Measurements from ENCODE around the gene GPR157. TPM values are rescaled to one million over a fixed set of nuclear protein-coding genes. Genes with fewer than 3 reads are reported as not detected.
A peak's percentile ranks its signal among the peaks of the same experiment; 100 is the strongest.

GPR157 gene
- total RNA-seq, 1 donor from 2014 or later, result 1.6 TPM

DNA sequence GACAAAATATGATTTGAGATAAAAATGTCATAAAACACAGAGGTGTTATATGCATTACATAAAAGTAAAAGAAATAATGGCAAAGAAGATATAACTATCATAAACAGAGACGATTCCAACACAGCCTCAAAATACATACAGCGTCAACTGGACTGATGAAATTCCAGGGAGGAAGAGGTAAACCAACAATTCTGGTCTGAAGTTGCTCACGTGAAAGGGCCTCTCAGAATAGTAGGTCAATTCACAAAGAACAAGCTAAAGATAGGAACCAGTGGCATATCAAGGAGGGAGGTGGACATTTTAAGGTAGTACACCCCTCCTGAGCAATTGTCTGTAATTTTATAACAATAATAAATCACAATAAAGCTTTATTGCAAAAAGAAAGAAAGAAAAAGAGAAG is 78.1 kb downstream of the GPR157 start:
- no peak overlapping the region for H3K27ac Mint-ChIP-seq
- H3K27ac ChIP-seq, result no peak overlapping the region

More for the DNA sequence above, 78.1 kb downstream of the GPR157 start:
- H3F3A ChIP-seq (ENCODE audit: low read depth), result peaks cover 15% of the 10 kb centered on the region
- no peaks in the 10 kb centered on the region for H3K36me3 Mint-ChIP-seq
- H3K9ac ChIP-seq, result peak overlapping the region; percentile 13
- peak overlapping the region; percentile 22 for H3K4me2 ChIP-seq
- H3K9me3 ChIP-seq (ENCODE audit: low read depth), result no peaks in the 10 kb centered on the region
- no peak overlapping the region for H3K4me3 Mint-ChIP-seq
- peaks cover 9% of the 10 kb centered on the region for H3K4me1 ChIP-seq
- H2AFZ ChIP-seq (replicated peaks), result peak overlapping the region; percentile 50
- H3K27me3 ChIP-seq, result no peaks in the 10 kb centered on the region
- no peak for DNase-seq (ENCODE audit: low spot score)
- H3K27me3 Mint-ChIP-seq (ENCODE audit: insufficient read depth, low read depth), result peaks cover 6% of the 10 kb centered on the region
- H3K4me3 ChIP-seq, result no peak overlapping the region
- TF ChIP-seq EZH2 (IDR thresholded peaks at IDR 0.05), result no peak
- TF ChIP-seq, protein P1, sequence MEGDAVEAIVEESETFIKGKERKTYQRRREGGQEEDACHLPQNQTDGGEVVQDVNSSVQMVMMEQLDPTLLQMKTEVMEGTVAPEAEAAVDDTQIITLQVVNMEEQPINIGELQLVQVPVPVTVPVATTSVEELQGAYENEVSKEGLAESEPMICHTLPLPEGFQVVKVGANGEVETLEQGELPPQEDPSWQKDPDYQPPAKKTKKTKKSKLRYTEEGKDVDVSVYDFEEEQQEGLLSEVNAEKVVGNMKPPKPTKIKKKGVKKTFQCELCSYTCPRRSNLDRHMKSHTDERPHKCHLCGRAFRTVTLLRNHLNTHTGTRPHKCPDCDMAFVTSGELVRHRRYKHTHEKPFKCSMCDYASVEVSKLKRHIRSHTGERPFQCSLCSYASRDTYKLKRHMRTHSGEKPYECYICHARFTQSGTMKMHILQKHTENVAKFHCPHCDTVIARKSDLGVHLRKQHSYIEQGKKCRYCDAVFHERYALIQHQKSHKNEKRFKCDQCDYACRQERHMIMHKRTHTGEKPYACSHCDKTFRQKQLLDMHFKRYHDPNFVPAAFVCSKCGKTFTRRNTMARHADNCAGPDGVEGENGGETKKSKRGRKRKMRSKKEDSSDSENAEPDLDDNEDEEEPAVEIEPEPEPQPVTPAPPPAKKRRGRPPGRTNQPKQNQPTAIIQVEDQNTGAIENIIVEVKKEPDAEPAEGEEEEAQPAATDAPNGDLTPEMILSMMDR (IDR thresholded peaks at IDR 0.05), result no peak
- no peak for TF ChIP-seq EZH2phosphoT487 (IDR thresholded peaks at IDR 0.05)
- H3K4me1 Mint-ChIP-seq, result peaks cover 2% of the 10 kb centered on the region
- no peaks in the 10 kb centered on the region for H3K79me2 ChIP-seq (ENCODE audit: low read depth)
- no peaks in the 10 kb centered on the region for H3K9me3 Mint-ChIP-seq
- no peaks in the 10 kb centered on the region for H3K36me3 ChIP-seq
- no peaks in the 10 kb centered on the region for H4K20me1 ChIP-seq (ENCODE audit: low read depth)

MicroRNAs within 50 kb of the gene (microRNA counts, 767-probe panel; counts per million panel counts)
- 7,635 counts per million, percentile 93 among the panel's probes with 10 or more counts for microRNA hsa-miR-34a-5p

Small RNAs within 50 kb of the gene (small RNA-seq; reads per million reads assigned to genes)
- not detected for gene RF00424

Other genes with a start within 250 kb of the GPR157 start
- gene CA6, start 183.2 kb downstream of the GPR157 start, total RNA-seq (ENCODE audit: low replicate concordance), result not detected in 2 replicates
- gene SLC2A7, start 102.7 kb downstream of the GPR157 start, total RNA-seq (ENCODE audit: low replicate concordance), result not detected in 2 replicates
- gene SLC2A5, start 59.5 kb downstream of the GPR157 start, total RNA-seq (ENCODE audit: low replicate concordance), result not detected in 2 replicates
- gene H6PD, start 105.7 kb upstream of the GPR157 start, total RNA-seq (ENCODE audit: low replicate concordance), result 6.0 and 15.2 TPM in 2 replicates
- gene SPSB1, start 163.8 kb upstream of the GPR157 start, total RNA-seq (ENCODE audit: low replicate concordance), result 2.8 and 7.1 TPM in 2 replicates